Right cardiac atrium (tissue), 5 donors: ENCODE results near the gene RAET1G. TPM values are rescaled to one million over a fixed set of nuclear protein-coding genes. Genes with fewer than 3 reads are reported as not detected.
"Not testable (repeated sequence)": the region's sequence is repeated elsewhere in the genome, so short reads cannot be mapped to it uniquely, and the experiment has no call there.

ENCODE experiments used
- ATAC-seq, 2 donors: fragments of 200-7000 bp; cut with Tn5 transposase; one replicate each; pipeline versions ENCODE4 v1.8.0 to v1.9.1; 2020; ENCODE audit warnings: moderate library complexity in 2 of 2, mild to moderate bottlenecking in 1 of 2
- DNase-seq, 3 donors: peaks; one replicate each; pipeline ENCODE4 v3.0.0-alpha.2; 2020
- H3K27ac ChIP-seq: one replicate; pipeline ENCODE4 v1.5.1; 2013; ENCODE audit warnings: mild to moderate bottlenecking, low read length, control low read depth, moderate library complexity
- H3K27me3 ChIP-seq: one replicate; pipeline ENCODE4 v1.6.1; 2013; ENCODE audit not compliant: control insufficient read depth, insufficient read depth
- H3K4me1 ChIP-seq: one replicate; pipeline ENCODE4 v1.6.1; 2013; ENCODE audit warnings: low read length; ENCODE audit not compliant: control insufficient read depth, insufficient read depth
- H3K4me3 ChIP-seq: one replicate; pipeline ENCODE4 v1.5.1; 2013; ENCODE audit warnings: low read length, control low read depth
- H3K9me3 ChIP-seq: one replicate; pipeline ENCODE4 v1.6.1; 2013; ENCODE audit warnings: low read length; ENCODE audit not compliant: control insufficient read depth
- WGBS: extraction: QIAGEN DNeasy Blood & Tissue Kit; methylation state at CpG from one replicate; pipeline ENCODE4 v1.1.7; 2013; 5-methylcytosine and 5-hydroxymethylcytosine counted together
- intact Hi-C, 4 donors: fragments of 100-400 bp; cut with DNase I; formaldehyde crosslinking; loops; one replicate each; pipeline versions ENCODE4 v1.11.0 to v1.14.0; 2022 to 2023
- polyA plus RNA-seq: library from polyadenylated mRNA; stranded (reverse); fragments of 200-250 nt; gene quantifications from one replicate; pipeline ENCODE4 v1.2.3, GENCODE V29; 2013
- total RNA-seq, 4 donors: library from RNA; stranded (reverse); fragmentation: NEBNext Ultra II Directional; extraction: Animal tissue kit (Norgen Biotek cat#: 25700); gene quantifications; one replicate each; pipeline ENCODE4 v1.2.1, GENCODE V29; 2021
- donor health status: healthy with polysubstance abuse.
- donor health status: DM: no; HTN: yes; CAD: no.
- donor health status: DM: no; HTN: no; CAD: no.
- donor health status: DM: no; HTN: yes; CAD: no; lungs with severe emphysema.
- donor health status: DM: yes; HTN: yes; CAD: no.

Gene RAET1G
- total and polyA plus RNA-seq, 5 donors: 0.20 to 0.43 TPM; not detected in 3

- H3K9me3 ChIP-seq: no peaks in the 10 kb centered on the region
- peak within 1 kb of the TSS; percentile 46 for H3K4me3 ChIP-seq
- no peaks in the 10 kb centered on the region for H3K27me3 ChIP-seq
- ATAC-seq: peak; percentile 97 to 98
- H3K27ac ChIP-seq: no peak within 1 kb of the TSS
- DNase-seq: peak; percentile 93 to 94 (median 94)
- intact Hi-C loops: no loop called here
- H3K4me1 ChIP-seq: no peaks in the 10 kb centered on the region
- 1% methylated on average over 62 of the region's 62 CpGs for WGBS
These were observed 18.9 kb upstream of the RAET1G start, which contains the start of gene ULBP2 for GRCh38 chr6:149941583-149942460. TSS of gene ULBP2 (plus strand) at chr6:149942014. CDS start at chr6:149942073, 59 bp downstream.

- H3K9me3 ChIP-seq: no peaks in the 10 kb centered on the region
- H3K27me3 ChIP-seq: no peaks in the 10 kb centered on the region
- DNase-seq (no peak), ATAC-seq (no peak)
- no peaks in the 10 kb centered on the region for H3K4me1 ChIP-seq
- no peak overlapping the region for H3K4me3 ChIP-seq
- no peak overlapping the region for H3K27ac ChIP-seq
- WGBS: 40% methylated on average over 6 of the region's 6 CpGs
- intact Hi-C loops: no loop called here
These were observed 17.7 kb upstream of the RAET1G start for GRCh38 chr6:149940672-149940982.

GRCh38 chr6:149939909-149940671 lies 17.2 kb upstream of the RAET1G start:
- H3K4me1 ChIP-seq: no peaks in the 10 kb centered on the region
- H3K27ac ChIP-seq: no peak overlapping the region
- DNase-seq: no peak
- H3K9me3 ChIP-seq: no peaks in the 10 kb centered on the region
- no peak for ATAC-seq
- H3K27me3 ChIP-seq: no peaks in the 10 kb centered on the region
- no peak overlapping the region for H3K4me3 ChIP-seq
- 22% methylated on average over 6 of the region's 6 CpGs for WGBS
- intact Hi-C loops: loop anchor here in 1 of 4 donors (5.0 kb wide), 1 partner anchor 77 kb away; no protein-coding TSS in a partner anchor

GRCh38 chr6:149939356-149939648 lies 16.4 kb upstream of the RAET1G start:
- H3K4me1 ChIP-seq: no peaks in the 10 kb centered on the region
- intact Hi-C loops: loop anchor here in 1 of 4 donors (5.0 kb wide), 1 partner anchor 78 kb away; no protein-coding TSS in a partner anchor
- DNase-seq: no peak
- H3K27ac ChIP-seq: no peak overlapping the region
- H3K27me3 ChIP-seq: no peaks in the 10 kb centered on the region
- ATAC-seq: no peak
- 29% methylated on average over 5 of the region's 5 CpGs for WGBS
- no peak overlapping the region for H3K4me3 ChIP-seq
- H3K9me3 ChIP-seq: no peaks in the 10 kb centered on the region

GRCh38 chr6:149938571-149939355 lies 15.8 kb upstream of the RAET1G start:
- DNase-seq (no peak), ATAC-seq (no peak)
- Histone ChIP-seq H3K9me3 (no peaks in the 10 kb centered on the region), H3K27ac (no peak overlapping the region), H3K4me3 (peak overlapping the region; percentile 43), H3K4me1 (no peaks in the 10 kb centered on the region), H3K27me3 (no peaks in the 10 kb centered on the region)
- intact Hi-C loops: loop anchor here in 1 of 4 donors (5.0 kb wide), 1 partner anchor 79 kb away; no protein-coding TSS in a partner anchor
- WGBS: 1% methylated on average over 58 of the region's 58 CpGs

GRCh38 chr6:149938013-149938570 lies 15.2 kb upstream of the RAET1G start:
- H3K4me3 ChIP-seq: peak overlapping the region; percentile 43
- H3K27me3 ChIP-seq, H3K27ac ChIP-seq, DNase-seq, H3K9me3 ChIP-seq, ATAC-seq, H3K4me1 ChIP-seq: not testable (repeated sequence)
- WGBS: 2% methylated on average over 15 of the region's 20 CpGs
- intact Hi-C loops: loop anchor here in 1 of 4 donors (5.0 kb wide), 1 partner anchor 79 kb away; no protein-coding TSS in a partner anchor

GRCh38 chr6:149936743-149937142 lies 13.8 kb upstream of the RAET1G start:
- DNase-seq: no peak
- H3K4me3 ChIP-seq: no peak overlapping the region
- no peaks in the 10 kb centered on the region for H3K9me3 ChIP-seq
- H3K27me3 ChIP-seq: no peaks in the 10 kb centered on the region
- no peaks in the 10 kb centered on the region for H3K4me1 ChIP-seq
- no peak overlapping the region for H3K27ac ChIP-seq
- ATAC-seq: no peak
- 51% methylated on average over 2 of the region's 2 CpGs for WGBS
- intact Hi-C loops: loop anchor here in 1 of 4 donors (5.0 kb wide), 1 partner anchor 81 kb away; no protein-coding TSS in a partner anchor

GRCh38 chr6:149935668-149936067 lies 12.7 kb upstream of the RAET1G start:
- DNase-seq: no peak
- Histone ChIP-seq H3K9me3 (no peaks in the 10 kb centered on the region), H3K4me3 (no peak overlapping the region), H3K27me3 (no peaks in the 10 kb centered on the region), H3K4me1 (no peaks in the 10 kb centered on the region), H3K27ac (no peak overlapping the region)
- intact Hi-C loops: loop anchor here in 2 of 4 donors (2.0 to 5.0 kb wide), 2 partner anchors 81 to 82 kb away; no protein-coding TSS in a partner anchor
- 49% methylated on average over 2 of the region's 2 CpGs for WGBS
- no peak for ATAC-seq

- Histone ChIP-seq H3K27me3 (no peaks in the 10 kb centered on the region), H3K27ac (no peak overlapping the region), H3K4me3 (no peak overlapping the region), H3K4me1 (no peaks in the 10 kb centered on the region), H3K9me3 (no peaks in the 10 kb centered on the region)
- WGBS: 62% methylated on average over 4 of the region's 4 CpGs
- ATAC-seq: no peak
- intact Hi-C loops: loop anchor here in 2 of 4 donors (2.0 to 5.0 kb wide), 2 partner anchors 82 kb away; no protein-coding TSS in a partner anchor
- no peak for DNase-seq
These were observed 12.3 kb upstream of the RAET1G start for GRCh38 chr6:149935246-149935645.
